ENCODE results near the gene PNLIPRP2. TPM values are rescaled to one million over a fixed set of nuclear protein-coding genes. Genes with fewer than 3 reads are reported as not detected.

PNLIPRP2 gene
- polyA plus RNA-seq, 2 of the 4 experiments (the other 2 are of a cell fraction), result 0.09 TPM; not detected in 1

DNA sequence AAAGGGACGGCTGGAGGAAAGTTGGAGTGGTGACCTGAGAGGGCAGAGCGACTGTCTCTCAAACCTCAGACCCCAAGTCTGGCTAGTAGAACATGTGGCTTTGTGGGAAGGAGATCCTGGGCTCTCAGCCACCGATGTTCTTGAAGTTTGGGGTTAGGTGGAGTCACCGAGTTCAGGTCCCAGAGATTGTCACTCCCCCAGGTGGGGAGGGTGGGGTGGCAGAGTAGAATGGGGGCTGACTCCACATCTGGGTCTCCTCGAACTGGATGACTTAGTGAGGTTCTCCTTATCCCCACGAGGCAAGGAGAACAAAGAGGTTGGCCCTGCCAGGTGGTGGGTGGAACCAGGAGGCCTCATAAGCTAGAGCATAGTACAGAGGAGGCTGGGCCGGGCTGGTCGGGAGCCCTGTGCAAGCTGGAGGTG, 14.7 kb upstream of the PNLIPRP2 start:
- H3K4me3 ChIP-seq, result no peak overlapping the region
- no peak overlapping the region for H3K27ac ChIP-seq
- ChIA-PET POLR2A (no interaction called here), CTCF (interaction anchor here (1.6 to 1.8 kb wide), 3 partner anchors 8 to 182 kb away, joined by 4 to 5 read pairs (median 4); no protein-coding TSS in a partner anchor)
- no peak for FAIRE-seq
- no peak for DNase-seq (ENCODE audit: low read depth in 1 of 2, low spot score in 1 of 2)
- 31% methylated on average over 7 of the region's 8 CpGs for WGBS (ENCODE audit: missing lambda C conversion rate)
- H3K9me3 ChIP-seq, result no peaks in the 10 kb centered on the region
- H3K4me1 ChIP-seq, result no peaks in the 10 kb centered on the region
- H3K4me2 ChIP-seq, result no peak overlapping the region
- no peak for ATAC-seq
- TF ChIP-seq ZSCAN20 (CRISPR knock-in tag; IDR thresholded peaks at IDR 0.05), result no peak
- no peak for TF ChIP-seq RCOR1 (IDR thresholded peaks at IDR 0.05; ENCODE audit: low read depth, low read length)
- no peak for TF ChIP-seq RAD21 (conservative IDR thresholded peaks at IDR 0.05 in 1 of 2, IDR thresholded peaks at IDR 0.05 in 1 of 2)
- TF ChIP-seq REST (IDR thresholded peaks at IDR 0.05), result no peak
- TF ChIP-seq HOXA7 (CRISPR knock-in tag; IDR thresholded peaks at IDR 0.05), result no peak
- no peak for TF ChIP-seq EHF (CRISPR knock-in tag; IDR thresholded peaks at IDR 0.05)
- TF ChIP-seq CTCF (IDR thresholded peaks at IDR 0.05), result no peak
- no peak for TF ChIP-seq SREBF2 (IDR thresholded peaks at IDR 0.05)
- no peak for TF ChIP-seq CHD2 (IDR thresholded peaks at IDR 0.05; ENCODE audit: low read length, partially characterized antibody)
- TF ChIP-seq HEYL (CRISPR knock-in tag; IDR thresholded peaks at IDR 0.05), result no peak
- no peak for TF ChIP-seq BHLHE40 (IDR thresholded peaks at IDR 0.05; ENCODE audit: low read depth, low read length)
- TF ChIP-seq JUN (IDR thresholded peaks at IDR 0.05), result no peak
- TF ChIP-seq, protein P1, sequence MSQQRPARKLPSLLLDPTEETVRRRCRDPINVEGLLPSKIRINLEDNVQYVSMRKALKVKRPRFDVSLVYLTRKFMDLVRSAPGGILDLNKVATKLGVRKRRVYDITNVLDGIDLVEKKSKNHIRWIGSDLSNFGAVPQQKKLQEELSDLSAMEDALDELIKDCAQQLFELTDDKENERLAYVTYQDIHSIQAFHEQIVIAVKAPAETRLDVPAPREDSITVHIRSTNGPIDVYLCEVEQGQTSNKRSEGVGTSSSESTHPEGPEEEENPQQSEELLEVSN (IDR thresholded peaks at IDR 0.05; ENCODE audit: borderline replicate concordance, low read depth), result no peak
- no peak for TF ChIP-seq KDM5A (IDR thresholded peaks at IDR 0.05)
- TF ChIP-seq HOXB5 (CRISPR knock-in tag; IDR thresholded peaks at IDR 0.05), result no peak

DNA sequence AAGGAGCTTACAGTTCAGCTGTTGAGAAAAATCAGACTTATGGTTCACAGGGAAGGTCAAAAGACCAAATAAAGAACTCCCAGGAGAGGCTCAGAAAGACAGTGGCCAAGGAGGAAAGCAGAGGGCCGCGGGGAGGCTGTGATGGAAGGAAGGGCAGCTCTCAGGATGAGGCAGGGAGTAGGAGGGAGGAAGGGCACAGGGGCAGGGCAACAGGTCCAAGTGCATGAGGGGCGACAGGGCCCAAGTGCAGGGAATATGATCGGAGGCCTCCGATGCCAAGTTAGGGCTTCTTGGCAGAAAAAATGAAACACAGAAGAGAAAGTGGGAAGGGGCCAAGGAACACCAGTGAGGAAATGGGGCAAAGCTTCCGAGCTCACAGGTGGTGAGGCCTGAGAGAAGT, 13.4 kb upstream of the PNLIPRP2 start:
- DNase-seq (ENCODE audit: low read depth in 1 of 2, low spot score in 1 of 2) (no peak), ATAC-seq (no peak), FAIRE-seq (no peak)
- 60% methylated on average over 6 of the region's 6 CpGs for WGBS (ENCODE audit: missing lambda C conversion rate)
- Histone ChIP-seq H3K4me2 (no peak overlapping the region), H3K4me1 (no peaks in the 10 kb centered on the region), H3K9me3 (no peaks in the 10 kb centered on the region), H3K4me3 (no peak overlapping the region), H3K27ac (no peak overlapping the region)
- TF ChIP-seq POLR2AphosphoS2 (conservative IDR thresholded peaks at IDR 0.05; ENCODE audit: low read length) (no peak), ZNF302 (CRISPR knock-in tag; IDR thresholded peaks at IDR 0.05) (no peak), ZFP36 (IDR thresholded peaks at IDR 0.05; ENCODE audit: borderline replicate concordance, partially characterized antibody) (no peak), KDM5A (IDR thresholded peaks at IDR 0.05) (no peak)
- TF ChIP-seq, protein P2, sequence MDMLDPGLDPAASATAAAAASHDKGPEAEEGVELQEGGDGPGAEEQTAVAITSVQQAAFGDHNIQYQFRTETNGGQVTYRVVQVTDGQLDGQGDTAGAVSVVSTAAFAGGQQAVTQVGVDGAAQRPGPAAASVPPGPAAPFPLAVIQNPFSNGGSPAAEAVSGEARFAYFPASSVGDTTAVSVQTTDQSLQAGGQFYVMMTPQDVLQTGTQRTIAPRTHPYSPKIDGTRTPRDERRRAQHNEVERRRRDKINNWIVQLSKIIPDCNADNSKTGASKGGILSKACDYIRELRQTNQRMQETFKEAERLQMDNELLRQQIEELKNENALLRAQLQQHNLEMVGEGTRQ (IDR thresholded peaks at IDR 0.05), result no peak
- POLR2A ChIA-PET, result no interaction called here
- CTCF ChIA-PET, result interaction anchor here (1.6 to 1.8 kb wide), 2 partner anchors 10 to 181 kb away, joined by 4 read pairs; no protein-coding TSS in a partner anchor

All from A549 (cell line).